Measurements from ENCODE around the gene CERT1.
"Not testable (repeated sequence)": the region's sequence is repeated elsewhere in the genome, so short reads cannot be mapped to it uniquely, and the experiment has no call there.

The CERT1 gene, protein sequence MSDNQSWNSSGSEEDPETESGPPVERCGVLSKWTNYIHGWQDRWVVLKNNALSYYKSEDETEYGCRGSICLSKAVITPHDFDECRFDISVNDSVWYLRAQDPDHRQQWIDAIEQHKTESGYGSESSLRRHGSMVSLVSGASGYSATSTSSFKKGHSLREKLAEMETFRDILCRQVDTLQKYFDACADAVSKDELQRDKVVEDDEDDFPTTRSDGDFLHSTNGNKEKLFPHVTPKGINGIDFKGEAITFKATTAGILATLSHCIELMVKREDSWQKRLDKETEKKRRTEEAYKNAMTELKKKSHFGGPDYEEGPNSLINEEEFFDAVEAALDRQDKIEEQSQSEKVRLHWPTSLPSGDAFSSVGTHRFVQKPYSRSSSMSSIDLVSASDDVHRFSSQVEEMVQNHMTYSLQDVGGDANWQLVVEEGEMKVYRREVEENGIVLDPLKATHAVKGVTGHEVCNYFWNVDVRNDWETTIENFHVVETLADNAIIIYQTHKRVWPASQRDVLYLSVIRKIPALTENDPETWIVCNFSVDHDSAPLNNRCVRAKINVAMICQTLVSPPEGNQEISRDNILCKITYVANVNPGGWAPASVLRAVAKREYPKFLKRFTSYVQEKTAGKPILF

DNA sequence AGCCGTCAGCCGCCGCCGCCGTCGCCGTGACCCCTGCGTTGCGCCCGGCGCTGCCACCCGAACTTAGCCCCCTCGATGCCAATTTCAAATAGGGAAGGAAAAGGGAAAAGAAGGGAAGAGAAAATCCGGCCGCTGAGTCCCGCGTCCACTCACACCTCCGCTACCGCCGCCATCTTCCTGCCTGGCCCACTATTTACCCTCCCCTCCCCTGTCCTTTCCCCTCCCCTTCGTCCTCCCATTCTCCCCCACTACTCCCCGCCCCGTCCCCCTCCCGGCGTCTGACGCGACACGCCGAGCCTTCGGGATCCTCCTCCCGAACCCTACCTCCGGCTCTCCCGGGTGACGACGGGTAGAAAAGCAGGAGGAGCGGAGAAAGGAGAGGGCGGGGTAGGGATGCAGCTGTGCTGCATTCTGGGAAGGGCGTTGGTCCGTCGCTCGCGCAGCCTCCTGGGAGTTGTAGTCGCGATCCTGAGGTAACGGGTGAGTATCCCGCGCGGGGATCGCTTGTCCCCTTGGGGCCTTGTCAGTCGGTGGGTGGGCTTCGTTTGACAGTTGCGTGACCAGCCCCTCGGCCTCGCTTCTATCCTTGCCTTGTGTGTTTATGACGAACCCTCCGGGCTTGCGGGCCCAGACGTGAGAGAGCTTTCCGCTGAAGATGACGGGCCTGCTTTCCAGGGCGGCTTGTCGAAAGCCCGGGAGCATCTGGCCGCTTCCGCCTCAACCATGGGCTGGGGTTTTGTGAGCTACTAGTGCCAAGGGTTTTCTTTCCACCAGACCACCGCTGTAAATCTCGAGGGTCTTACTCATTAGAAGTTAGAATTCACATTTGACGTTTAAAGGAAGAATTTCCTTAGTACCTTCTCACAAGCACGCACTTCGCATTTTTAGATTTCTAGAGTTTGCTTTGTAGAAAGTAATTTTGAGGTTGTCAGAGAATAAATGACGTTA is at the start of gene CERT1, which contains the start of gene POLK:
TSS of gene CERT1 (minus strand) at position 195 of the 948 bp plus-strand sequence. CDS start 422 bp downstream, outside the sequence.
TSS of gene POLK (plus strand) at position 457 of the 948 bp plus-strand sequence.
- peak; percentile 90 for DNase-seq (ENCODE audit: low read depth)

DNA sequence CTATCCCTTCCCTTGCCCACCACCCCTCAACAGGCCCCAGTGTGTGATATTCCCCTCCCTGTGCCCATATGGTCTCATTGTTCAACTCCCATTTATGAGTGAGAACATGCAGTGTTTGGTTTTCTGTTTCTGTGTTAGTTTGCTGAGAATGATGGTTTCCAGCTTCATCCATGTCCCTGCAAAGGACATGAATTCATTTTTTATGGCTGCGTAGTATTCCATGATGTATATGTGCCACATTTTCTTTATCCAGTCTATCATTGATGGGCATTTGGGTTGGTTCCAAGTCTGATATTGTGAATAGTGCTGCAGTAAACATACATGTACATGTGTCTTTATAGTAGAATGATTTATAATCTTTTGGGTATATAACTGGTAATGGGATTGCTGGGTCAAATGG is 49.2 kb upstream of the CERT1 start:
- not testable (repeated sequence) for DNase-seq (ENCODE audit: low read depth)

DNA sequence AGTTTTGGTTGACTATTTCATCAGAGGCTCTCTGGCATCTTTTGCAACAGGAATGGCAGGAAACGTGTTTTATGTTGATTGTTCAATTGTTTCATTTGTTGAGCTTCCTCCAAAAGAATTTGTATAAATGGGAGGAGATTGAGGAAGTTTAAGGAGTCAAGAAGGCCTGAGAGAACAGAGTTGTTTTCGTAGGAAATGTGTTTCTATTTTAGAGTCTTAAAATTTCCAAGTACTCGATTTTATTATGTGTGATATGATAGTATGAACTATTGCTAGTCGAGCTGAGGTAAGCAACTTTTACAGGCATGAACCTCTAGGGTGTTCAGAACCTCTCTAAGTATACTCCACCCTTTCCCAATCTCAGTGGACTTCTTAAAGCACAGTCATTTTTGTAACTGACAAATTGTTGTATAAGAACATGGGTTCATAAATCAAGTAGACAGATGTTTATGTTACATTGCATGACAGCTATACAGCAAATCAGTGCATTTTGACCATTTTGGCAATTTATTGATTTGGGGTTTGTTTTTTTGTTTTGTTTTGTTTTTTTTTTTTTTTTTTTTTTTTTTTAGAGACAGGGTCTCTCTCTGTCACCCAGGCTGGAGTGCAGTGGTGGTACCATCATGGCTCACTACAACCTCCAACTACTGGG is 47.7 kb upstream of the CERT1 start:
- DNase-seq (ENCODE audit: low read depth): no peak

DNA sequence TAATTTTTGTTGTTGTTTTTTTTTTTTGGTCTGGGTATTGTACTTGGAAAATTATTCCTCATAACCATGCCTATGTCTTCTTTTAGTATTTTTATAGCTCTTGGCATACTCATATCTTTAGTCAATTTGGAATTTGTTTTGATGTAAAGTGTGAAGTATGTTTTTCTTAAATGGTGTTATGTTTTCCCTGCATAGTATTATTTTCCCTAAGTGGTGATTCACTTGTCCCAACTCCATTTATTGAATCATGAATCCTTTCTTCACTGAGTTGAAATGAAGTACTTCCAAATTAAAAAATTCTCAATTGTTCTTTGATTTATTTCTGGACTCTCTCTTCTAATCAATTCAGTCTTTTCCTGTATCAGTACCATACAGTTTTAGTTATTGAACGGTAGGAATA is 46.8 kb upstream of the CERT1 start:
- DNase-seq (ENCODE audit: low read depth): no peak

DNA sequence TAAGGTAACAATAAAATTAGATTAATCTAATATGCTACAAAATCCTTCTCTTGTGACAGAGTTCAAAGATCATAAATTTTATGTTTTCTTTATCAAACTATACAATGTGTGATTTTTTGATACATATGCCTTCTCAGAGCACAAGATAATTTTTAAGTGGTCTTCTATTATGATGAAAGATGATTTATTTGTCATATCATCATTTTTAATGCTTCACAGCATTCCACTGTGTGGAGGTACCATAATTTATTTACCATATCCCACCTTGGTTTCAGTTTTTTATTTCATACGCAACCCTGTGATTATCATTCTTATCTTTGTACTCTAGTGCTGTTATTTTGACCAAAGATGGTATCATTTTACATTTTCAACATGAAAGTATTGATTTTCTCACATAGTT is 41.9 kb upstream of the CERT1 start:
- no peak for DNase-seq (ENCODE audit: low read depth)

DNA sequence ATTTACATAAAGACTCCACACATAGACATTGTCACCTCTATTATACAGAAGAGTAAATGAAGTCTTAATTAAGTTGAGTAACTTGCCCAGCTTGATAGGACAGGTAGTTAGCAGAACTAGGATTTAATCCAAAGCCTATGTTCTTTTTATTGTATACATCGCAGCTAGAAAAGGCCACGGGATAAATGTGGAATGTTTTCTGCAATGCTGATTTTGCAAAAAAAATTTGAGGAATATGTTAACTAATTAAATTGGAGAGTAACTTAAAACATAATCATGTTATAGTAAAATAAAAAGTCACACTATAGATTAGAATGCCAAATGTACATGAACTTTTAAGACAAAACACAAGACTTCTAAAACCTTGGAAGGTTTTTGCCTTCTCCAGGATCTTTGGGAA is 41.3 kb upstream of the CERT1 start:
- no peak for DNase-seq (ENCODE audit: low read depth)

DNA sequence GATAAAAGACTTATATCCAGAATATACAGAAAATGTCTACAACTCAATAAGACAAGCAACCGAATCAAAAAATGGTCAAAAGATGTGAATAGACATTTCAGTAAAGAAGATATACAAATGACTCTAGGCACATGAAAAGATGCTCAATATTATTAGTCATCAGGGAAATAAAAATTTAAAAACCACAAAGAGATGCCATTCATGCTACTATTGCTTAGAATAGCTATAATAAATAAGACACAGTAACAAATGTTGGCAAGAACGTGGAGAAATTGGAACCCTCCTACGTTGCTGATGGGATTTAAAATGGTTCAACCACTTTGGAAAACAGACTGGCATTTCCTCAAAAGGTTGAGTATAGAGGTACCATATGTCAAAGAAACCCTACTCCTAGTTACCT is 40.0 kb upstream of the CERT1 start:
- no peak for DNase-seq (ENCODE audit: low read depth)

DNA sequence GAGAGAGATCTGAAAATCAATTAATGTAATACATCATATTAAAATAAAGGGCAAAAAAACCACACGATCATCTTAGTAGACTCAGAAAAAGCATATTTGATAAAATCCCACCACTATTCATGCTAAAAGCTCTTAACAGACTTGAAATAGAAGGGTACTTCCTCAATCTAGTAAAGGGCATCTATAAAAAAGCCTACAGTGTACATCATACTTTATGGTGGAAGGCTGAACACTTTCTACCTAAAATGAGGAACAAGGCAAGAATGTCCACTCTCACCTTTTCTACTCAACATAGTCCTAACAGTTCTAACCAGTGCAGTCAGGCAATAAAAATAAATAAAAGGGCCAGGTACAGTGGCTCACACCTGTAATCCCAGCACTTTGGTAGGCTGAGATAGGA is 39.2 kb upstream of the CERT1 start:
- DNase-seq (ENCODE audit: low read depth): no peak

DNA sequence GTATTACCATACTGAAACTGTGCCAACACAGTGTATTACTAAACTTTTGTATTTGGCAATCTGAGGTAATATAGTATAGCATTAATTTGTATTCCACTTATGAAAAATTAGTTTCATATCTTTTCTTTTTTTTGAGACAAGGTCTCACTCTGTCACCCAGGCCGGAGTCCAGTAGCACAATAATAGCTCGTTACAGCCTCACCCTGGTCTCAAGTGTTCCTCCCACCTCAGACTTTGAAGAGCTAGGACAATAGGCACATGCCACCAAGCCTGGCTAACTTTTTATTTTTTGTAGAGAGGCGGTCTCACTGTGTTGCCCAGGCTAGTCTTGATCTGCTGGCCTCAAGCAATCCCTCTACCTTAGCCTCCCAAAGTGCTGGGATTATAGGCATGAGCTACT is 36.4 kb upstream of the CERT1 start:
- DNase-seq (ENCODE audit: low read depth): no peak

DNA sequence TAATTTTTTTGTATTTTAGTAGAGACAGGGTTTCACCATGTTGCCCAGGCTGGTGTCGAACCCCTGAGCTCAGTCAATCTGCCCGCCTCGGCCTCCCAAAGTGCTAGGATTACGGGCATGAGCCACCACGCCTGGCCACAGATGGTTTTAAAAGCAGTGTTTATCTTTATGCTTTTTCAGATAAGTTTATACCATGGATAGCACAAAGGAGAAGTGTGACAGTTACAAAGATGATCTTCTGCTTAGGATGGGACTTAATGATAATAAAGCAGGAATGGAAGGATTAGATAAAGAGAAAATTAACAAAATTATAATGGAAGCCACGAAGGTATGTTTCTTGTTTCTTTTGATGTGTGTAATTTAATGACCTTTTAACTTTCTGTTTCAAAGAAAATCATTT is 35.4 kb upstream of the CERT1 start:
- DNase-seq (ENCODE audit: low read depth): no peak

DNA sequence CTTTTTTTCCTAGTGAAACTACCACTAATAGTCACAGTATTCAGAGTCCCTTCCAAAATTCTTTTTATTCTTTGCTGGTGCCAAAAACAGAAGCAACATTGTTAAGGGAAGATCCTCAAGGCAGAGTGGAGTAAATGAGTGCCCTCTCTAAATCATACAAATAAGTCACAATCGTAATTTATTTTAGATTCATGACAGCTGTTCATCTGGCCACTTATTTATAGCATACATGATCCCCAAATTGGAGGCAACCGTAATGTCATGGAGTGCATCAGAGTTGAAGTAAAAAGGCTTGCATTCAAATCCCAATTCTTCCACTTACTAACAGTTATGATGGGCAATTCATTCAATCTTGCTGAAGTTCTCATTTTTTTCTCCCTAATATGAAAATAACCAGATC is 33.7 kb upstream of the CERT1 start:
- no peak for DNase-seq (ENCODE audit: low read depth)

DNA sequence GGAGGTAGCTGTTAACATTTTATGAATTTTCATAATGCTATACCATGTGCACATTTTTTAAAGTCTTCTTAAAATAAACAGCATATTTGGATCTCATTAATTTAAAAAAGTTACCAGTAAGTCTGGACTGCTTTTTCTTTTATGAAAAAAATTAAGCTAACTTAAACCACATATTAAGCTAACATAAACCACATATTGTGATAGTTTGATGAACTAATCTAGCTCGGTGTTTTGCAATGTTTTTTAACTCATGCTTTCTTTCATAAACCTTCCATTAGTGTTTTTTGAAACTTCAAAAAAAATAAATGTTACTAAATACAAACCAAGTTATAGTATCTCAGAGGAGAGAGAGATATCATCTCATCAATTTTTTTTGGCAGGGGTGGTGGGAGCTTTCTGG is 26.8 kb upstream of the CERT1 start:
- DNase-seq (ENCODE audit: low read depth): no peak

DNA sequence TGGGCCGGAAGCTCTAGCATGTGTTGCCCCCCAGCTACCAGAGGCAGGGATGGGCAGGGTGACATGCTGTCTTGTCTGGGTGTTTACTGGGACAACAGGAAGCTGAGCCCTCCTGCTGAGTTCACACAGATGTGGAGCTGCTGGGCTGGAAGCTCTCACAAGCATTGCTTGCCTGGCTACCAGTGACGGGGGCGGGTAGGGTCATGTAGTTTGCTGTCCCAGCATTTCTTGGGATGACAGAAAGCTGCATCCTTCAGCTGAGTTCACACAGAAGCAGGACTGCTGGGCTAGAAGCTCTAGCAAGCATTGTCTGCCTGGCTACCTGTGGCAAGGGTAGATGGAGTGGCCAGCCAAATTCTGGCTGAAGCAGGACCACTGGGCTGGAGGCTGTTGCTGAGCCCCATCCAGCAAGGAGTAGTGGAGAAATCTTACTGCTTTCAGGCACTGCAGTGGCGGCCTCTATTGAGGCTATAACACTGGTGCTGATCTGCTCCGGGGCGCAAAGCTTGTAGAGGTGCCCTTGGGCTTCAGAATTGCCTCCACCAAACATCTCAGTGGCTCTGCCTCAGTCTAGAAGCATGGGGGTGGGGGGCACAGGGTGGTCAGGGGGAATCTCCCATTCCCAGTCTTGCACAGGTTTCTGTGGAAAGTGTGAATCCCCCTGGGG is 25.4 kb upstream of the CERT1 start:
- DNase-seq (ENCODE audit: low read depth): no peak

DNA sequence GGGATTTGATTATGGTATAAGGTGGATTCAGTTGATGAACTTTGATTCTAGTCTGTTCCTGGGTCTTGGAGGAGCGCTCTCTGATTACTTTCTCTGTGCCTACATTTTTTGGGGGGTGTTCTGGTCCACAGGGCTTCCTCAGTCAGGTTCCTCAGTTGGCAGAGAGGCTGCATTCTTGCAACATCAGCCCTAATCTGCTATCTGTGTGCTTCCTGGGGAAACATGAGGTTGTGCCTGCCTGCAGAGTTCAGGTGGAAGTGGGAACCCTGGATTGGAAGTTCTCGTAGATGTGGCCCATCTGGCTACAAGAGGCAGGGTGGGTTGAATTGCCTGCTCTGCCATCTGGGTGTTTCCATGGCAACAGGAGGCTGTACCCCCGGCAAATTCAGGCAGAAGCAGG is 24.7 kb upstream of the CERT1 start:
- DNase-seq (ENCODE audit: low read depth): no peak

DNA sequence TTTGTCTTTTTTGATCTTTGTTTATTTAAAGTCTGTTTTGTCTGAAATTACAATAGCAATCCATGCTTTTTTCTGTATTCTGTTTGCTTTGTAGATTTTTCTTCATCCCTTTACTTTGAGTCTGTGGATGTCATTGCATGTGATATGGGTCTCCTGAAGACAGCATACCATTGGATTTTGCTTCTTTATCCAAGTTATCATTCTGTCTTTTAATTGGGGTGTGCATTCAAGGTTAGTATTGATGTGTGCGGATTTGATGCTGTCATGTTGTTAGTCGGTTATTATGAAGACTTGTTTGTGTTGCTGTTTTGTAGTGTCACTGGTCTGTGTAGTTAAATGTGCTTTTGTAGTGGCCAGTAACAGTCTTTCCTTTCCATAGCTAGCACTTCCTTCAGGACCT is 23.3 kb upstream of the CERT1 start:
- no peak for DNase-seq (ENCODE audit: low read depth)

DNA sequence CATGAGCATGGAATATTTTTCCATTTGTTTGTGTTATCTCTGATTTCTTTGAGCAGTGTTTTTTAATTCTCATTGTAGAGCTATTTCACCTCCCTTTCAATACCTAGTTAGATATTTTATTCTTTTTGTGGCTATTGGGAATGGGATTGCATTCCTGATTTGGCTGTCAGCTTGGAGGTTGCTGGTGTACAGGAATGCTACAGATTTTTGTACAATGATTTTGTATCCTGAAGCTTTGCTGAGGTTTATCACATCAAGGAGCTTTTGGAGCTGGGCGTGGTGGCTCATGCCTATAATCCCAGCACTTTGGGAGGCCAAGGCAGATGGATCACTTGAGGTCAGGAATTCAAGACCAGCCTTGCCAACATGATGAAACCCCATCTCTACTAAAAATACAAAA is 22.3 kb upstream of the CERT1 start:
- not testable (repeated sequence) for DNase-seq (ENCODE audit: low read depth)

DNA sequence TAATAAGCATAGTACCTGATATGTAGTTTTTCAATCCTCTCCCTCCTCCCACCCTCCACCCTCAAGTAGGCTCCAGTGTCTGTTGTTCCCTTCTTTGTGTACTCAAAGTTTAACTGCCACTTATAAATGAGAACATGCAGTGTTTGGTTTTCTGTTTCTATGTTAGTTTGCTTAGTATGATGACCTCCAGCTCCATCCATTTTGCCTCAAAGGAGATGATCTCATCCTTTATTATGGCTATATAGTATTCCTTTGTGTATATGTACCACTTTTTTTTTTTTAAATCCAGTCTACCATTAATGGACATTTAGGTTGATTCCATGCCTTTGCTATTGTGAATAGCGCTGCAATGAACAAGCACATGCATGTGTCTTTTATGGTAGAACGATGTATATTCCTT is 20.8 kb upstream of the CERT1 start:
- DNase-seq (ENCODE audit: low read depth): no peak

DNA sequence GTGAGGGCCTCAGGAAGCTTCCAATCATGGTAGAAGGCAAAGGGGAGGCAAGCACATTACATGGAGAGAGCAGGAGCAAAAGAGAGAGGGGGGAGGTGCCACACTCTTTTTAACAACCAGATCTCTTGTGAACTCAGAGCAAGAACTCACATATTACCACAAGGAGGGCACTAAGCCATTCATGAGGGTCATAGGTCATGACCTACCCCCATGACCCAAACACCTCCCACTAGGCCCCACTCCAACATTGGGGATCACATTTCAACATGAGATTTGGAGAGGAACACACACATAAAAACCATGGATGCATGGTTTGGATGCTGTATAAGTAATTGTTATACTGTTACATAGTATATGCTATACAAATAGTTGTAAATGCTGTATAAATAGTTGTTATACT is 17.8 kb upstream of the CERT1 start:
- no peak for DNase-seq (ENCODE audit: low read depth)

DNA sequence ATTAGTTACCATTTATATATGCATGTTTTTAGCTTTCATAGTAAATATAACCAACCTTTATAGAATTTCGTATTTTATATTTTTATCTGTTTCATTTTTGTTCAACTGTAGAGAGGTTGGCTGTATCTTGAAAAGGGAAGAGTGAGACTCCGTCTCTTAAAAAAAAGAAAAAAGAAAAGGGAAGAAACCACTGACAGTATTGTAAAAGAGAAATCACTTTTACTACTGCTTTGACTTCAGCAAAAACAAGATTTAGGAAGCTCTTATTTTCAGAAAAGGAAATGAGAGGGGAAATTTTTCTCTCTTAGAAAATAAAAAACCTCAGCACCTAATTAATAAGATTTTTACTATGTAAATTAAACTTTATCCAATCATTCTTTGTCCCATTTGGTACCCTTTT is 14.6 kb upstream of the CERT1 start:
- no peak for DNase-seq (ENCODE audit: low read depth)

DNA sequence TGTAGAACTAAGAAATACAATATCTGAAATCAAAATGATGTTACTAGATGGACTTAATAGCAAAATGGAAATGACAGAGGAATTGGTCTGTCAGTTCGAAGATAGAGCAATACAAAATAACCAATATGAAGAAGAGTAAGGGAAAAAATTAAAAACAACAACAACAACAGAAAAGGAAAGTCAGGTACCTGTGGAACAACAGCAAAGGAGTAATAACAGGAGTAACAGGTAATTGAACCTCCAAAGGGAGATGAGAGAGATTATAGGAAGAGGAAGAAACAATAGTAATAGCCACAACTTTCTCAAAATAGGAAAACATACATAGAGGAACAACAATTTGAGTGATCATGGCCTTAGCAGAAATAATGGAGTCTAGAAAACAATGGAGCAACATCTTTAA is 13.9 kb upstream of the CERT1 start:
- no peak for DNase-seq (ENCODE audit: low read depth)

DNA sequence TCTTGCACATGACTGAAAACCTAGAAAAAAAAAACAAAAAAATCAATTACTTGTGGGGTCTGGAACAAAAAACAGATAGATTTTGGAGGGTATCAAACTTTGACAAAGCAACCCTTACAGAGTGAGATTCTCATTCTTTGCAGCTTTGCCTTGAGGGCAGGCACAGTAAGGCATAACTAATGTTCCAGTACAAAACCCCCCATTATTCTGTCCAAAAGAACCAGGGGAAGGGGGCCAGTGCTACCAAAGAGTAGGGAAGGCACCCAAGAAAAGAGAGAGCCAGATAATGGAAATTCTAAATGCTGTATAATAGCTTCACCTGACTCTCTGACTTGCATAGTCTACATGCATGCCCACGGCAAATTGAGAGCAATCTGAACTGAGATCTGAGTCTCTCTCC is 13.2 kb upstream of the CERT1 start:
- no peak for DNase-seq (ENCODE audit: low read depth)

DNA sequence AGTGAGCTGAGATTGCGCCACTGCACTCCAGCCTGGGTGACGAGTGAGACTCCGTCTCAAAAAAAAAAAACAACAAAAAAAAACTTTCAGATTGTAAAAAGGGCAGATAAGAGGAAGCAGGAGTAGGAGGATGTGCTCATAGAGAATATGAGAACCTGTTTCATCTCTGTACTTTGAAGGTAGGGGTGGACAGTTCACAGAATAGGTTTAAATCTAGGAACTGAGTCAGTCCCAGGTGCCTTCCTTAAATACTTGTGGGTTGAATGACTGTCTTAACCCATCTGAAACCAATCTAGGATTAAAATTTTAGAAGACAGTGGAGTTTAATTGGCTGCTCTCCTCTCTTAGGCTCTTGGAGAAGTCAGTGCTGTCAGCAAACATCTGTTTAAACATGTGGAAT is 12.6 kb upstream of the CERT1 start:
- no peak for DNase-seq (ENCODE audit: low read depth)
